ENCODE measurements around the gene ARMC6. TPM values are rescaled to one million over a fixed set of nuclear protein-coding genes. Genes with fewer than 3 reads are reported as not detected.
"Not testable (repeated sequence)": the region's sequence is repeated elsewhere in the genome, so short reads cannot be mapped to it uniquely, and the experiment has no call there.

ARMC6 gene
- total RNA-seq, 1 donor from 2014 or later, result 78.2 TPM

- DNase-seq (ENCODE audit: low read depth), result peak; percentile 20
Measured at GRCh38 chr19:19098084-19098702, 64.8 kb downstream of the ARMC6 start.

DNA sequence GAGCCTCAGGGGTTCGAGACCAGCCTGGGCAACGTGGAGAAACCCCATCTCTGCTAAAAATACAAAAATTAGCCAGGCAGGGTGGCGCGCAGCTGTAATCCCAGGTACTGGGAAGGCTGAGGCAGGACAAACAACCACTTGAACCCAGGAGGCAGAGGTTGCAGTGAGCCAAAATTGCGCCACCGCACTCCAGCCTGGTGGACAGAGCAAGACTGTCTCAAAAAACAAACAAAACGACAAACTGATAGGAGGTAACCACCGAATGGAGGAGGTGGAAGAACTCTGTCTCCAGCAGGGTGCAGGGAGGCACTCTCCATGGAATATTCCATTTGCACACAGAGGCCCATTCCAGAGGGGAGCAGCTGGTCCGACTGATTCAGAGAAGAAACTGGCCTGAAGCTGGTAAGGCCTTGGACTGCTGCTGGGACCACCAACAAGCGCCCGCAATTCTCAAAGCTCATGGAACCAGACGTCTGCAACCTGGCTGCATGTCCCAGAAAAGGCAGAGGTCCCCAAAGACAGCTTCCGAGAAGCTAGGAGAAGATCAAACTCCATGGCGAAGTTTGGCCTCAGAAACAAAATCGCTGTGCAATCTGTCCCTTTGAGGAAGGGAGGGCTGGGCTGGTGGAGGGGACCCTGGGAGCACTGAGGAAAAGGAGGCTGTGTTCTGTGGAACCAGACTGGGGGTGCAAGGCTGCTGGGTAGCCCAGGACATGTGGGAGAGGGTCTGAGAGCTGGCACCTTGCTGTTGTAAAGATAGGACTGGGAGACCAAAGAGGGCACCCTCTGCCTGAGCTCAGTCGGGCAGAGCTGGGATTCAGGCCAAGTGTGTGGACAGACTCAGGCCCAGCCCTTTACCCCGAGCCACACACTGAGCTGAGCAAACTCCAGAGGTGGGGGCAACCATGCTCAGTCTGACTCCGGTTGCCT lies 65.6 kb downstream of the ARMC6 start:
- no peak for FAIRE-seq
- Histone ChIP-seq H3K36me3 (ENCODE audit: control insufficient read depth, insufficient read depth, low read length) (no peaks in the 10 kb centered on the region), H3K27me3 (ENCODE audit: control insufficient read depth, insufficient read depth, low read length) (no peaks in the 10 kb centered on the region), H3K4me3 (ENCODE audit: low read depth, low read length) (no peak overlapping the region)
- TF ChIP-seq CTCF (IDR thresholded peaks at IDR 0.05; ENCODE audit: insufficient read depth, low read length, severe bottlenecking), result no peak
- DNase-seq (ENCODE audit: low read depth), result no peak

More at GRCh38 chr19:19098084-19098702, 64.8 kb downstream of the ARMC6 start:
- H3K4me3 ChIP-seq (ENCODE audit: low read depth, low read length), result no peak overlapping the region
- no peak for FAIRE-seq
- H3K27me3 ChIP-seq (ENCODE audit: control insufficient read depth, insufficient read depth, low read length), result no peaks in the 10 kb centered on the region
- H3K36me3 ChIP-seq (ENCODE audit: control insufficient read depth, insufficient read depth, low read length), result no peaks in the 10 kb centered on the region
- no peak for TF ChIP-seq CTCF (IDR thresholded peaks at IDR 0.05; ENCODE audit: insufficient read depth, low read length, severe bottlenecking)

DNA sequence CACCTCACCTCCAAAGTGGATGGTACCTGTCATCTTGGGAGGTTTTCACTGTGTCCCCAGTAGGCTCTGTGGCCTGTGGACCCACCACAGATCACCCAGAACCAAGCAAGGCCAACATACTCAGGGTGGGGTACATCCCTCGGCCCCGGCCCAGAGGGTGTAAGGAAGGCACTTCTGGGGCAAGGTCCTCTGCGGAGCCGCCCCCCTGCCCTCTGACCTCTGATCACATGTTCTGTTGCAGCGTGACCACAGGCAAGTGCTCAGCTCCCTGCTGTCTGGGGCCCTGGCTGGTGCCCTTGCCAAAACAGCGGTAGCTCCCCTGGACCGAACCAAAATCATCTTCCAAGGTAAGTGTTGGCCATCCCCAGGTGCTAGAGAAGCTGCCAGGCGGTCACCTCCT lies 68.1 kb downstream of the ARMC6 start:
- no peak for TF ChIP-seq CTCF (IDR thresholded peaks at IDR 0.05; ENCODE audit: insufficient read depth, low read length, severe bottlenecking)

DNA sequence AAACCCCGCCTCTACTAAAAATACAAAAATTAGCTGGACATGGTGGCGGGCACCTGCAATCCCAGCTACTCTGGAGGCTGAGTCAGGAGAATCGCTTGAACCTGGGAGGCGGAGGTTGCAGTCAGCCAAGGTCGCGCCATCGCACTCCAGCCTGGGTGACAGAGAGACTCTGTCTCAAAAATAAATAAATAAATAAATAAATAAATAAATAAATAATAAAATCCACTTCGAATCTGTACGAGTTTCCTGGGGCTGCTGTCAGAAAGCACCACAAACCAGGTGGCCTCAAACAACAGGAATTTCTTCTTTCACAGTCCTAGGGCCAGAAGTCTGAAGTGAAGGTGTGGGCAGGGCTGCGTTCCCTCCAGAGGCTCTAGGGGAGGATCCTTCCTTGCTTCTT lies 69.2 kb downstream of the ARMC6 start:
- H3K36me3 ChIP-seq (ENCODE audit: control insufficient read depth, insufficient read depth, low read length); H3K4me3 ChIP-seq (ENCODE audit: low read depth, low read length); H3K27me3 ChIP-seq (ENCODE audit: control insufficient read depth, insufficient read depth, low read length); FAIRE-seq; DNase-seq (ENCODE audit: low read depth): not testable (repeated sequence)

More for the DNA sequence above, 68.1 kb downstream of the ARMC6 start:
- Histone ChIP-seq H3K27me3 (ENCODE audit: control insufficient read depth, insufficient read depth, low read length) (no peaks in the 10 kb centered on the region), H3K36me3 (ENCODE audit: control insufficient read depth, insufficient read depth, low read length) (no peaks in the 10 kb centered on the region), H3K4me3 (ENCODE audit: low read depth, low read length) (no peak overlapping the region)
- DNase-seq (ENCODE audit: low read depth) (no peak), FAIRE-seq (no peak)

DNA sequence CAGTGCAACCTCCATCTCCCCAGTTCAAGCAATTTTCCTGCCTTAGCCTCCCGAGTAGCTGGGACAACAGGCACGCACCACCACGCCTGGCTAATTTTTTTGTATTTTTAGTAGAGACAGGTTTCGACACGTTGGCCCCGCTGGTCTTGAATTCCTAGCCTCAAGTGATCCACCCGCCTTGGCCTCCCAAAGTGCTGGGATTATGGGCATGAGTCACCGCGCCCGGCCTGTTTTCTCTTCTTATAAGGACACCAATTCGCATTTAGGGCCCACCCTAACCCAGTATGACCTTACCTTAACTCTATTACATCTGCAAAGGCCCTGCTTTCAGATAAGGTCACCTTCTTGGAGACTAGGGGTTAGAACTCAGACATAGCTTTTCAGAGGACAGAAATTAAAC lies 69.8 kb downstream of the ARMC6 start:
- DNase-seq (ENCODE audit: low read depth), result peak; percentile 28
- TF ChIP-seq CTCF (IDR thresholded peaks at IDR 0.05; ENCODE audit: insufficient read depth, low read length, severe bottlenecking), result no peak
- H3K27me3 ChIP-seq (ENCODE audit: control insufficient read depth, insufficient read depth, low read length), result no peaks in the 10 kb centered on the region
- H3K4me3 ChIP-seq (ENCODE audit: low read depth, low read length), result no peak overlapping the region
- no peaks in the 10 kb centered on the region for H3K36me3 ChIP-seq (ENCODE audit: control insufficient read depth, insufficient read depth, low read length)
- no peak for FAIRE-seq

DNA sequence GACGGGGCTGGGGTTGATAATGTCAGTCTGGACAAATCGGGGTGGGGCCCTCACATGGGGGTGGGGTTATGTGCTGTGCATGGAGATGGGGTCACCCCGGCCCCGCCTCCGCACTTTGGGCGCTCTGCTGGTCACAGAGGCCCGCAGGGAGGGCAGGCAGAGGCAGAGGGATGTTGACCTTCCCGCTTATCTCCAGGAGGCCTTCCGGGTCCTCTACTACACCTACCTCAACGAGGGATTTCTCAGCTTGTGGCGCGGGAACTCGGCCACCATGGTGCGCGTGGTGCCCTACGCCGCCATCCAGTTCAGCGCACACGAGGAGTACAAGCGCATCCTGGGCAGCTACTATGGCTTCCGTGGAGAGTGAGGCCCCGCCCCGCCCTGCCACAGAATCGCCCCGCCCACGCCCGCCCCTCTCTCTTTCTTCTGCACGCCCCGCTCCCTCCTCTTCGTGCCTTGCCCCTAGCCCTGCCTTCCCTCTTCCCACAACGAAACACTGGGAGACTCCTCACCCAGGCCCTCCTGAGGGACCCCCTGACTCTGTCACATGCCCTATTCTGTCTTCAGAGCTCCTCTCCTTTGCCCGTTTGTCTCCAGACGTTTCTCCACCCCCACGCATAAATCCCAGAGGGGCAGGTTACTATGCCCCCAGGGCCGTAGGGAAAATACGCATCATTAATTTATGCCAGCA lies 72.1 kb downstream of the ARMC6 start:
- peak overlapping the region; percentile 46 for H3K4me3 ChIP-seq (ENCODE audit: low read depth, low read length)
- H3K36me3 ChIP-seq (ENCODE audit: control insufficient read depth, insufficient read depth, low read length), result no peaks in the 10 kb centered on the region
- TF ChIP-seq CTCF (IDR thresholded peaks at IDR 0.05; ENCODE audit: insufficient read depth, low read length, severe bottlenecking), result no peak
- FAIRE-seq (no peak), DNase-seq (ENCODE audit: low read depth) (peak; percentile 41)
- no peaks in the 10 kb centered on the region for H3K27me3 ChIP-seq (ENCODE audit: control insufficient read depth, insufficient read depth, low read length)
